Keratinocyte (primary cell): ENCODE results near the gene ZNF747. TPM values are rescaled to one million over a fixed set of nuclear protein-coding genes. Genes with fewer than 3 reads are reported as not detected.

Experiments
- DNase-seq: peaks from one replicate; pipeline ENCODE4 v3.0.0-alpha.2; 2011; ENCODE audit warnings: low read depth, missing footprints, low spot score
- FAIRE-seq: peaks from 2 replicates; lab custom pipeline; 2011; peaks lifted over from hg19 to GRCh38; lab: Jason Lieb, UNC
- H2AFZ ChIP-seq: 2 replicates; pipeline ENCODE4 v1.6.0; 2012; ENCODE audit warnings: low read length, control low read depth, inconsistent platforms; ENCODE audit not compliant: control insufficient read depth
- H3K27ac ChIP-seq: 2 replicates; pipeline ENCODE4 v1.5.1; 2011; ENCODE audit warnings: low read length; ENCODE audit not compliant: control insufficient read depth, insufficient read depth
- H3K27me3 ChIP-seq: 3 replicates; pipeline ENCODE4 v1.6.0; 2011; ENCODE audit warnings: low read length; ENCODE audit not compliant: control insufficient read depth, insufficient read depth; ENCODE audit errors: extremely low read depth
- H3K36me3 ChIP-seq, 2 experiments: 2 replicates in 1 of 2; 3 replicates in 1 of 2; pipeline ENCODE4 v1.5.1; 2011; ENCODE audit warnings: low read length in 2 of 2, mild to moderate bottlenecking in 1 of 2; ENCODE audit not compliant: control insufficient read depth in 2 of 2, insufficient read depth in 2 of 2; ENCODE audit errors: extremely low read depth in 1 of 2
- H3K4me1 ChIP-seq: 3 replicates; pipeline ENCODE4 v1.5.1; 2011; ENCODE audit warnings: low read length; ENCODE audit not compliant: control insufficient read depth, insufficient read depth; ENCODE audit errors: extremely low read depth
- H3K4me2 ChIP-seq: 3 replicates; pipeline ENCODE4 v1.6.0; 2011; ENCODE audit warnings: low read depth, low read length; ENCODE audit not compliant: control insufficient read depth, insufficient read depth; ENCODE audit errors: extremely low read depth
- H3K4me3 ChIP-seq, 3 experiments: fragments of 200-600 bp in 1 of 3; sonication (generic) in 1 of 3; 2 replicates in 2 of 3; 3 replicates in 1 of 3; pipeline ENCODE4 v1.5.1; 2011 to 2016; ENCODE audit warnings: low read length in 3 of 3, mild to moderate bottlenecking in 3 of 3, control low read depth in 2 of 3, inconsistent platforms in 1 of 3, low read depth in 1 of 3, mixed read lengths in 1 of 3, mixed run types in 1 of 3, moderate library complexity in 1 of 3; ENCODE audit not compliant: control insufficient read depth in 2 of 3, insufficient read depth in 2 of 3; ENCODE audit errors: extremely low read depth in 1 of 3
- H3K79me2 ChIP-seq: 2 replicates; pipeline ENCODE4 v1.6.0; 2012; ENCODE audit warnings: low read length; ENCODE audit not compliant: control insufficient read depth, insufficient read depth
- H3K9ac ChIP-seq: 3 replicates; pipeline ENCODE4 v1.6.0; 2011; ENCODE audit warnings: low read length; ENCODE audit not compliant: control insufficient read depth, insufficient read depth; ENCODE audit errors: extremely low read depth
- H3K9me1 ChIP-seq: 3 replicates; pipeline ENCODE4 v1.6.0; 2011; ENCODE audit warnings: low read length; ENCODE audit not compliant: control insufficient read depth, insufficient read depth; ENCODE audit errors: extremely low read depth
- H3K9me3 ChIP-seq: 2 replicates; pipeline ENCODE4 v1.5.1; 2012; ENCODE audit warnings: low read depth, low read length; ENCODE audit not compliant: control insufficient read depth
- H4K20me1 ChIP-seq: 3 replicates; pipeline ENCODE4 v1.6.0; 2011; ENCODE audit warnings: low read length; ENCODE audit not compliant: control insufficient read depth, insufficient read depth; ENCODE audit errors: extremely low read depth
- CTCF ChIP-seq, 3 experiments: IDR thresholded peaks in 1 of 3; conservative IDR thresholded peaks in 1 of 3; optimal IDR thresholded peaks in 1 of 3; 2 replicates in 2 of 3; 3 replicates in 1 of 3; pipeline versions ENCODE3 to v1.5.1; 2011; ENCODE audit warnings: low read length in 3 of 3, mild to moderate bottlenecking in 3 of 3, moderate library complexity in 2 of 3, control low read depth in 1 of 3, inconsistent platforms in 1 of 3; ENCODE audit not compliant: insufficient read depth in 2 of 3; ENCODE audit errors: extremely low read depth in 1 of 3
- EZH2 ChIP-seq: IDR thresholded peaks from one replicate; pipeline ENCODE4 v1.6.1; 2012; ENCODE audit warnings: inconsistent platforms, mild to moderate bottlenecking, low read length, moderate library complexity
- dilution Hi-C: fragments of 300-500 bp; cut with MboI; formaldehyde crosslinking; loops from one replicate; pipeline ENCODE4 v1.7.0; 2020; ENCODE audit warnings: low sequenced_read_pairs; ENCODE audit not compliant: extremely low pct_ligation_motif_present
- polyA plus RNA-seq, 5 experiments: library from polyadenylated mRNA; depleted of rRNA in 3 of 5; stranded (reverse) in 3 of 5; stranded (forward) in 1 of 5; unstranded in 1 of 5; fragments of >200 nt; gene quantifications; 1 replicate in 1 of 5; 2 replicates in 3 of 5; 3 replicates in 1 of 5; pipeline versions ENCODE4 v1.2.1 to v1.2.3, GENCODE V29; 2011 to 2012; ENCODE audit warnings: missing spikeins in 2 of 5, low read depth in 1 of 5, low replicate concordance in 1 of 5

The ZNF747 gene
- polyA plus RNA-seq, 1 donor (not counting 4 experiments of a cell fraction or from before 2014, with no cell fraction given), result 2.7 TPM

- no peak overlapping the region for H3K9ac ChIP-seq
- TF ChIP-seq CTCF (optimal IDR thresholded peaks at IDR 0.05 in 1 of 3, IDR thresholded peaks at IDR 0.05 in 1 of 3, conservative IDR thresholded peaks at IDR 0.05 in 1 of 3; ENCODE audit: extremely low read depth in 1 of 3, insufficient read depth in 2 of 3, low read length in 3 of 3) (no peak), EZH2 (no peak)
- no peak for FAIRE-seq
These were observed 17.1 kb upstream of the ZNF747 start for GRCh38 chr16:30551781-30552180.

GRCh38 chr16:30548416-30549253, 14.0 kb upstream of the ZNF747 start:
- FAIRE-seq, result no peak
- dilution Hi-C loops, result no loop called here
- no peak for DNase-seq
- TF ChIP-seq EZH2, result no peak
- TF ChIP-seq CTCF (optimal IDR thresholded peaks at IDR 0.05 in 1 of 3, IDR thresholded peaks at IDR 0.05 in 1 of 3, conservative IDR thresholded peaks at IDR 0.05 in 1 of 3; ENCODE audit: extremely low read depth in 1 of 3, insufficient read depth in 2 of 3, low read length in 3 of 3), result no peak
- Histone ChIP-seq H3K4me2 (no peak overlapping the region), H2AFZ (no peak overlapping the region), H3K79me2 (no peaks in the 10 kb centered on the region), H4K20me1 (no peaks in the 10 kb centered on the region), H3K9me1 (no peaks in the 10 kb centered on the region), H3K9ac (no peak overlapping the region), H3K4me1 (peaks cover 5% of the 10 kb centered on the region), H3K9me3 (no peaks in the 10 kb centered on the region), H3K27me3 (no peaks in the 10 kb centered on the region), H3K27ac (no peak overlapping the region), H3K4me3 (no peak overlapping the region), H3K36me3 (no peaks in the 10 kb centered on the region)

More at GRCh38 chr16:30551781-30552180, 17.1 kb upstream of the ZNF747 start:
- Histone ChIP-seq H3K4me1 (peaks cover 5% of the 10 kb centered on the region), H3K4me2 (no peak overlapping the region), H3K36me3 (peaks cover 0 to 8% of the 10 kb centered on the region in 2 experiments), H3K9me3 (no peaks in the 10 kb centered on the region), H3K9me1 (no peaks in the 10 kb centered on the region), H3K79me2 (peaks cover 10% of the 10 kb centered on the region), H3K27ac (no peak overlapping the region), H2AFZ (no peak overlapping the region), H3K4me3 (no peak overlapping the region), H4K20me1 (no peaks in the 10 kb centered on the region), H3K27me3 (no peaks in the 10 kb centered on the region)
- no peak for DNase-seq
- dilution Hi-C loops, result no loop called here
